GM12878 (cell line): ENCODE results near the gene ULBP2.

Source experiments
- ATF2 ChIP-seq: IDR thresholded peaks from 2 replicates; pipeline ENCODE4 v1.6.1; 2012; ENCODE audit warnings: low read length, inconsistent platforms
- CEBPB ChIP-seq, 2 experiments: fragments of 150-350 bp in 1 of 2; IDR thresholded peaks; 2 replicates each; pipeline ENCODE4 v1.6.1; 2012 to 2014; ENCODE audit warnings: low read depth in 2 of 2, low read length in 2 of 2, borderline replicate concordance in 1 of 2, inconsistent platforms in 1 of 2
- CHD2 ChIP-seq: IDR thresholded peaks from 2 replicates; pipeline ENCODE4 v1.6.1; 2011; ENCODE audit warnings: low read depth, low read length, improper control_type of control experiment, borderline replicate concordance
- CTCF ChIP-seq, 3 experiments: IDR thresholded peaks in 2 of 3; conservative IDR thresholded peaks in 1 of 3; 2 replicates each; pipeline ENCODE4 v1.5.1; 2011; ENCODE audit warnings: low read depth in 3 of 3, low read length in 3 of 3, mild to moderate bottlenecking in 3 of 3, control low read depth in 2 of 3, moderate library complexity in 2 of 3, inconsistent platforms in 1 of 3, mixed read lengths in 1 of 3; ENCODE audit not compliant: control insufficient read depth in 2 of 3, insufficient read depth in 1 of 3; ENCODE audit errors: extremely low read depth in 1 of 3
- TARDBP ChIP-seq: IDR thresholded peaks from 2 replicates; pipeline ENCODE4 v1.6.1; 2016; ENCODE audit warnings: borderline replicate concordance
- TF ChIP-seq, protein P1 (sequence below): fragments of 450-650 bp; IDR thresholded peaks from 2 replicates; pipeline ENCODE4 v1.6.1; 2017; ENCODE audit warnings: mild to moderate bottlenecking

DNA sequence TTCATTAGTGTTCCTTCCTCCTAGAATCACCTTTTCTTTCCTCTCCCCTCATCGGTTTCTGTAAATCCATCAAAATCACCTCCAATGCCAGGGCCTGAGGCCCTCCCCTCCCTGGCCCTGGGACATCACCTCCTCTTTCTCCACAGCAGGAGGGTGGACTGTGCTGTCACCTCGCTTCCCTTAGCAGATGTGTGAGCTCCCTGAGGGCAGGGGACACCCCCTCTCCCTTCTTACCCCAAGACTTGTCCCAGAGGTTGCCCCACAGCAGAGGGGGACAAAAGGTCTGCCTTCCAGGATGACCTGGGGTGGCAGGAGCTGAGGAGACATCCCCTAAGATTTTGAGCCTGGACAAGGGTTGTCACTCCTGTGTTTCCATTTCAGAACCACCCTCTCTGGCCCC lies 27.8 kb downstream of the ULBP2 start:
- TF ChIP-seq CHD2, result no peak
- TF ChIP-seq ATF2, result no peak
- TF ChIP-seq CTCF (IDR thresholded peaks at IDR 0.05 in 2 of 3, conservative IDR thresholded peaks at IDR 0.05 in 1 of 3; ENCODE audit: control insufficient read depth in 2 of 3, extremely low read depth in 1 of 3, insufficient read depth in 1 of 3, low read depth in 3 of 3, low read length in 3 of 3), result no peak
- TF ChIP-seq CEBPB (IDR thresholded peaks at IDR 0.05; ENCODE audit: borderline replicate concordance in 1 of 2, low read depth in 2 of 2, low read length in 2 of 2), result no peak
- TF ChIP-seq TARDBP, result no peak
- TF ChIP-seq, protein P1, sequence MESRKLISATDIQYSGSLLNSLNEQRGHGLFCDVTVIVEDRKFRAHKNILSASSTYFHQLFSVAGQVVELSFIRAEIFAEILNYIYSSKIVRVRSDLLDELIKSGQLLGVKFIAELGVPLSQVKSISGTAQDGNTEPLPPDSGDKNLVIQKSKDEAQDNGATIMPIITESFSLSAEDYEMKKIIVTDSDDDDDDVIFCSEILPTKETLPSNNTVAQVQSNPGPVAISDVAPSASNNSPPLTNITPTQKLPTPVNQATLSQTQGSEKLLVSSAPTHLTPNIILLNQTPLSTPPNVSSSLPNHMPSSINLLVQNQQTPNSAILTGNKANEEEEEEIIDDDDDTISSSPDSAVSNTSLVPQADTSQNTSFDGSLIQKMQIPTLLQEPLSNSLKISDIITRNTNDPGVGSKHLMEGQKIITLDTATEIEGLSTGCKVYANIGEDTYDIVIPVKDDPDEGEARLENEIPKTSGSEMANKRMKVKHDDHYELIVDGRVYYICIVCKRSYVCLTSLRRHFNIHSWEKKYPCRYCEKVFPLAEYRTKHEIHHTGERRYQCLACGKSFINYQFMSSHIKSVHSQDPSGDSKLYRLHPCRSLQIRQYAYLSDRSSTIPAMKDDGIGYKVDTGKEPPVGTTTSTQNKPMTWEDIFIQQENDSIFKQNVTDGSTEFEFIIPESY, result no peak
